H7 (cell line): ENCODE results near the gene MYRFL. TPM values are rescaled to one million over a fixed set of nuclear protein-coding genes. Genes with fewer than 3 reads are reported as not detected.

Experiments
- DNase-seq: peaks from one replicate; pipeline ENCODE4 v3.0.0; 2012
- H3K27me3 ChIP-seq: 2 replicates; pipeline ENCODE4 v1.6.0; 2011; ENCODE audit warnings: mild to moderate bottlenecking, low read length; ENCODE audit not compliant: control insufficient read depth, insufficient read depth
- H3K36me3 ChIP-seq: replicated peaks from 2 replicates; pipeline ENCODE4 v1.5.1; 2011; ENCODE audit warnings: low read length; ENCODE audit not compliant: control insufficient read depth, insufficient read depth
- H3K4me3 ChIP-seq: 2 replicates; pipeline ENCODE4 v1.5.1; 2011; ENCODE audit warnings: low read depth, mild to moderate bottlenecking, control low read depth, low read length, moderate library complexity; ENCODE audit not compliant: insufficient read depth
- total RNA-seq: library from RNA; depleted of rRNA; stranded (reverse); fragments of >200 nt; shearing (Covaris generic); gene quantifications from 2 replicates; pipeline ENCODE4 v1.2.3, GENCODE V29; 2014; rRNA removed

MYRFL gene
- total RNA-seq, 1 experiment from 2014 or later: not detected

DNA sequence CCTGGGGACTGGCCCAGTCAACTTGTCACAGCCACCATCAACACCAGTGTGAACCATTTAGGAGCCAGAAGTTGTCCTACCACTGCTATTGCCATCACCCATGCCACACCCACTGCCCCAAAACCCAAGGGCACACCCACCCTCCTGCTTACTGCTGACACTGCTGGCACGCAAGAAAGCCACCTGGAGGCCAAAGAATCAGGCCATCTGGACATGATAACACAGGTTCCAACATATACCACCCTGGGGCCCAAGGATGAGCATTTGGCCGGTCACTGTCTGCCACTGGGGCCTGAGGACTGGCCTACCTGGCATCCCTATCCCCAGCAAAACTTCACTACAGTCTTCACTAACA, 181.6 kb downstream of the MYRFL start:
- DNase-seq: no peak
- H3K27me3 ChIP-seq: no peaks in the 10 kb centered on the region
- no peaks in the 10 kb centered on the region for H3K36me3 ChIP-seq
- no peak overlapping the region for H3K4me3 ChIP-seq

DNA sequence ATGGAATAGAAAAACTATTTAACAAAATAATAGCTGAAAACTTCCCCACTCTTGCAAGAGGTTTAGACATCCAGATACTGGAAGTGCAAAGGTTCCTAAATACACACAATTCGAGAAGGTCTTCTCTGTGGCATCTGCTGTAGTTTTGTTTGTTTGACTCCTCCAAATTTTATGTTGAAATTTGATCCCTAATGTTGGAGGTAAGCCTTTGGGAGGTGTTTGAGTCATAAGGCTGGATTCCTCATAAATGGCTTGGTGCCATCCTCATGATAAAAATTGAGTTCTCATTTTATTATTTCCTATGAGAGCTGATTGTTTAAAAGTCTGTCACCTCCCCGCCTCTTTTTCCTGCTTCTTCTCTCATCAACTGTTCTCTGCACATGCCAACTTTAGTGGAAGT, 182.7 kb downstream of the MYRFL start:
- no peaks in the 10 kb centered on the region for H3K36me3 ChIP-seq
- DNase-seq: no peak
- no peaks in the 10 kb centered on the region for H3K27me3 ChIP-seq
- H3K4me3 ChIP-seq: no peak overlapping the region

Other genes starting within 250 kb of the MYRFL start
- 480 and 506 TPM in 2 replicates for gene CCT2, start 239.8 kb upstream of the MYRFL start, total RNA-seq
- not detected in 2 replicates for gene LRRC10, start 214.3 kb upstream of the MYRFL start, total RNA-seq
- gene BEST3, start 125.9 kb upstream of the MYRFL start, total RNA-seq: not detected in 2 replicates
- gene RAB3IP, start 86.4 kb upstream of the MYRFL start, total RNA-seq: 31.0 and 60.2 TPM in 2 replicates